GM18505 (cell line): ENCODE results near the gene SERBP1.
"Not testable (repeated sequence)": the region's sequence is repeated elsewhere in the genome, so short reads cannot be mapped to it uniquely, and the experiment has no call there.

ENCODE experiments used
- ATAC-seq: cut with Tn5 transposase; IDR thresholded peaks from one replicate; pipeline ENCODE4 v1.9.1; 2021; ENCODE audit not compliant: unreplicated experiment
- POLR2A ChIP-seq: IDR thresholded peaks from 4 replicates; pipeline ENCODE4 v1.6.1; 2011; ENCODE audit warnings: borderline replicate concordance; ENCODE audit not compliant: insufficient read depth, insufficient read length; ENCODE audit errors: extremely low read depth

Gene SERBP1

DNA sequence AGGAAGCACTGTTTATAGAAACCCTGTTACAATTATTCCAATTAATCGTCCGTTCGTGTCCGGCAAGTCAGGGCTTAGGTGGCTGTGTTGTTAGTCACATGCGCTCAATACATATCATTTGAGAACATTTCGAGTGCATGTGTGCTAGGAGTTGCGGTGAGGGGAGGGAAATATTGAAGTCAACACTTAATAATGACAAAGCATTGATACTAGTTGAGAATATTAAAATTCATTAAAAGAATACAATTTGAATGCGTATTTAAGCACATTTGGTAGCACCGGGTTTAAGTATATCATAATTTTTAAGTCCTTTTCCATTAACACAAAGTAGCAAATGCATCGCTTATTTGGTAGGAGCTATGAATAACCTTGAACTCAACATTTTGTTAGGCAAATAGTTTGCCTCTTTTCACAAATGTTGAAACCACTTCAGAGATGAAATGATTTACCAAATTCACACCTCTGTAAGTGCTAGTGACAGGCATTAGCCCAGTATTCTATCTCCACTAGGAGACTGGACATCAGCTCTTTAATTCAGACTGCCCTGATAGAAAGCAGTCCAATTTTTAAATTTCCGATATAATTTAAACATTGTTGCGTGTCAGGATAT is 1.1 kb upstream of the SERBP1 start:
- TF ChIP-seq POLR2A = no peak
- ATAC-seq = no peak

DNA sequence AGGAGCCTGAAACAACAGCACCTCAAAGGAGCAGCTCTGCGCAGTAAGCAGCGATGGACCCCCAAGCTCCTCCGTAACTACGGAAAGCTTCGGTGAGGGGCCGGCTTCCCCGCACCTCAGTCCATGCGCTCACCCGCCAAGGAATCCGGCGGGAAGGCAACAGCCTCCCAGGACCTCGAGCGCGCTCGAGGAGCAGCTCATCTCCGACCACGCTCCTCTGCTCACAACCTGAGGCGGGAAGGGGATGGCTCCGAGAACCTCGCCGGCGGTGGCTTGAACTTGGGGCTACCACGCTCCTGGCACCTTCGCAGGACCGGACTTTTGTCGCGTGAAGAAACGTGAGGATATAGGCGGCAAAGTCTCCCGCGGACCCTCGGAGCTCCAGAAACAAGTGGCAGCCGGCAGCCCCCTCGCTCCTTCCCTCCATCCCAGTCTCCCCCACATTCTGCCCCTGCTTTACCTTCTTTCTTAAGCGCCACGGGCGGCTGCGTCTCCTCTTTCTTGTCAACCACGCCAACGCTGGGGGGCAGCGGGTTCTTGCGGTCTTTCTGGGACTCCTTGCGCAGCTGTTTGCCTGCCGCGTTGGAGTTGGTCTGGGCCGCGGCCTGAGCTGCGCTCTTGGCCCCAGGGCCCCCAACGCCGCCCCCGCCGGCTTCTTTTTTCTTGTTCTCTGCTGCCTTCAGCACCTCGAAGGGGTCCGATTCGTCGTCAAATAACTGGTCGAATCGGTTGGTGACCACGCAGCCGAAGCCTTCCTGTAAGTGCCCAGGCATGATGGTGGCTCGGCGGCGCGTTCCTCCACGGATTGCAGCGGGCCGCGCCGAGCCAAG is 459 bp downstream of the SERBP1 start:
- peak; percentile 48 for TF ChIP-seq POLR2A
- ATAC-seq = peak; percentile 1

DNA sequence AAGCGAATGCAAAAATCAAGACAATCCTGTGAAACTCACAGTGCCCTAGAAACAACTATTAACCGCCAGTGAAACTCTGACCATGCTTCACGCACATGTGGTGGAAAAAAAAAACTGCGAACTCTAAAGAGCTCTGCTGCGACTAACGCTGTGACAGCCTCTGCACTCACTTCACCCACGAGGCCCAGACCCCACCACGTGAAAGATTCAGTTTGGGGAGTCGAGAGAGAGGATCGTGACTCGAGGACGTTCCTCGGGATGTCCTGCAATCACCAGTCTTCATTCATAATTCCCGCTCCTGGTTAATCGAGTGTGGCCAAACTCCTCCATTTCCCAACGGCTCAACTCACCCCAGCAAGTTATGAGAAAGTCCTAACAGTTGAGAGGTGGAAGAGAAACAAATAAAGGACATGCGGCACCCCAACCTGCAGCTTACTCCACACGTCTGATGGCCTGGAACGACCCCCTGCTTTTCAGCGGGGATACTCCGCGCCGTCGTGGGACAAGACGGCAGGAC is 1.1 kb downstream of the SERBP1 start:
- TF ChIP-seq POLR2A = peak; percentile 43
- ATAC-seq = no peak

DNA sequence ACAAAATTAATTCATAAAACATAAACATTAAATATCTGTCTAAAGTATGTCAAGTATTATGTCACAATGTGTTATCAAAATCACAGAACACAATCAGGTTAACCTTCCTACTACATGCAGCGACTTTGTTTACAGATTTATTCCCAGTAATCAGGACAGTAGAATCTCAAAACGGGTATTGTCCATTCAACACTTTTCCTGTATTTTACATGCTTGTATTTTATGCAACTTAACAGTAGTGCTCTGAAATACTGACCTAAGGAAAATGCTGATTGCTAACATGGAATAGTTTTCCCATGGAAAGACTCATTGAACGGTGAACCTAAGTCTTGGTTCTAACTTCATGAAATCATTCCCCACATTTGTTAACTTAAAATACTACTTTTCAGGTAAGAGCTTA is 2.3 kb downstream of the SERBP1 start:
- no peak for TF ChIP-seq POLR2A
- ATAC-seq = no peak

DNA sequence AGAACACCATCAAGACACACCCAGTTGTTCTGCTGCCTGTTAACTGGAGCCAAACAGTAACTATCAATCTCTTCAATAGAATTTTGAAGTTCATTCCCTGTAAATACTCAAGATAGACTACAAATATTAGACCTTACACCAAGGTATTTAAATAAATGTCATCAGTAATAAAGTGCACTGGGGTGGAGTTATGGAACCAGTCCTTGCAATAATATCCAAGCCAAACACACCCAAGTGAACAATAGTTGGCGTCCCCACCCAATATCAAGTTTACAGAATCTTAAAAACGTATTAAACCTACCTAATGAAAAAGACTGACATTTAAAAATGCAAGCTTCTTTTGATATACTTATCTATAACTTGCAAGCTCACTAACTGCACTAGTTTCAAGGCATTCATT is 2.7 kb downstream of the SERBP1 start:
- no peak for TF ChIP-seq POLR2A
- no peak for ATAC-seq

DNA sequence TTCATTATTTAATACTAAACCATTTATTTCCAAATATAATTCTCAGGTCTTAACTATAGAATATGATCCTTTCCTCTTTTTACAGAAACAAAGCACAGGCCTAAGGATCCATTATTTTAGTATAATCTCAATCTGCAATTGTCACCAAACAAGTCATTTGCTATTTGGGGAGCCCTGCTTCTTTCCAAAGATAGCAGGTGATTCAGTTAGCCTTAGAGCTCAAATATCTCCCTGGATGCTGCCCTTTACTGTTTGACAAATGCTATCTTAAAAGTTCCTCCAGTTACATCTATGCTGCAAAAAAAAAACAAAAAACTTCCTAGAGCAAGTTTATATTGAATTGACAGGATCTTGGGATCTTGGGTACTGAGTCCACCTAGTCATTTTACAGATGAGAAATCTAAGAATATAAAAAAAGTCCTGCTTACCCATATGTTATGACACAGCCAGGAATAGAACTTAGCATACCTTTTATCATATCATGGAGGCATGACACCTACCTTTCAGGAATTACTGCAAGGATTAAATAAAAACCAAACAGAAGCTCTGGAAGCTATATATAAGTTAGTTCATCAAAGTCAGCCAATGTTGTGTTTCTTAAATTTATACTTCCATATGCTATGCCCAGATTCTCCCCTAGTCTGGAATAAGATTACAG is 9.2 kb downstream of the SERBP1 start:
- no peak for TF ChIP-seq POLR2A
- no peak for ATAC-seq

DNA sequence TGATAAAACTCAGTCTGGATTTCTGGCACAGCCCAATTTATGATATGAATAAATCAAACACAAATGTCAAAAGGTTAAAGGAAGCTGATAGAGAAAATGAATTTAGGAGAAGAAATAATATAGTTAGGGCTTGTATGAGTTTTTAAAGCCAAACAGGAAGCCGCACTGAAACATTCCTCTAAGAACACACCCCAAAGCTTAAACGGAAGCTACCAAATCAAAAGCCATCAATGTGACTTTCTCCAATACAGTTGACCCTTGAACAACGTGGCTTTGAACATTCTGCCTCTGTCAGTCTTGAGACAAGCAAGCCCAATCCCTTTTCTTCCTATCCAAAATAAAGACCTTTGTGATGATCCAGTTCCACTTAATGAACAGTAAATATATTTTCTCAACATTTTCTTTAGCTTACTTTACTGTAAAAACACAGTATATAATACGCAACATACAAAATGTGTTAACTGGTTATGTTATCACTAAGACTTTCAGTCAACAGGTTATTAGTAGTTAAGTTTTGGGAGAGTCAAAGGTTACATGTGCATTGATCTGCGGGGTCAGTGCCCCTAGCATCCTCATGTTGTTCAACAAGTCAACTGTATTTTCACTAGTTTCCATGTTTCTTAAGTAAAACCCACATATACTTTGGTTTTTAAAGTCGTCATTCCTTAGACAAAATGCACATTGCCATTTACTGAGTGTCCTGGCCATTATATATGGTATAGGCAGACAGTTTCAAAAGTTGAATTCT is 11.2 kb downstream of the SERBP1 start:
- no peak for ATAC-seq
- no peak for TF ChIP-seq POLR2A

DNA sequence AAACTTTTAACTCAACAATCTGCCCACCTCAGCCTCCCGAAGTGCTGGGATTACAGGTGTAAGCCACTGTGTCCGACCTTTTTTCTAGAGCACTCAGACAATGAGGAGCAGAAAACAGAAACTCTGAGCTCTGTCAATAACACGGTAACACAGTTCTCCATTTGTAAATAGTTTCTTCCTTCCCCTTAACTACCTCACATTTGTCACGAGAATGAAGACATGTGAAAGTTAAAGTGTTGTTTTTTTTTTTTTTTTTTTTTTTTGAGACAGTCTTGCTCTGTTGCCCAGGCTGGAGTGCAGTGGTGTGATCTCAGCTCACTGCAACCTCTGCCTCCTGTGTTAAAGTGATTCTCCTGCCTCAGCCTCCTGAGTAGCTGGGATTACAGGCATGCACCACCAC is 12.5 kb downstream of the SERBP1 start:
- ATAC-seq = not testable (repeated sequence)

DNA sequence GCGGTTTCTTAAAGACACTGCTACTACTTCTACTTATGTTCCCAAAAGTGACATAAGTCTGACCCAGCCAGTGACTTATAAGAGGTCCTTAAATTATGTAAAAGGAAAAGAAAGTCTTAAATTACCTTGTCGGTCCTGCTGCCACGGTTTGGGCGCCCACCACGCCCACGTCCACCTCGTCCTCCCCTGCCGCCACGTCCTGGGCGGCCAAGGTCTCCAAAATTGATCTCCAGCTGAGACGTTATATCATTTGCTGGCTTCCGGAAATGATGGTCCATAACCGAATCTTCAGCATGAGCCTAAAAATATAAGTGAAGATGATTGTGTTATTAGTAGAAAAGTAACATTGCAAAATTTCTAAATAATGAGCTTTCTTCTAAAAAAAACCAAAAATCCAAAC is 15.2 kb downstream of the SERBP1 start:
- TF ChIP-seq POLR2A = no peak
- no peak for ATAC-seq

DNA sequence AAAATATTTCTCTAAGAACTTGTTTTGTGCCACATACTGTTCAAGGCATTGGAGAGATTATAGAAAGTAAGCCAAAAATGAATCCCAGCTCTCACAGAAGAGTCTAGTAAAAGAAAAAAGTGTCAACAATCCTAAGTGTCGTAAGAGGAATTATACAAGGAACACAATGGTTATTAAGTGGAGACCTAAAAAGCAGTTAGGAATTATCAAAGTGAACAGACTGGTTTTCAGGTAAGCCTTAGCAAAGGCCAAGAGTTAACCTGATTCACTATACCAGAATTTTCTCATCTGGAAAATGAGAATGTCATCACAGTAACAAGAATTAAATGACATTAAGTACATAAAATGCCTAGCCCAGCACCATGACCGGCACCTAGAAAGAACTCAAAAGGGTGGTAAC is 15.6 kb downstream of the SERBP1 start:
- TF ChIP-seq POLR2A = no peak
- ATAC-seq = no peak

DNA sequence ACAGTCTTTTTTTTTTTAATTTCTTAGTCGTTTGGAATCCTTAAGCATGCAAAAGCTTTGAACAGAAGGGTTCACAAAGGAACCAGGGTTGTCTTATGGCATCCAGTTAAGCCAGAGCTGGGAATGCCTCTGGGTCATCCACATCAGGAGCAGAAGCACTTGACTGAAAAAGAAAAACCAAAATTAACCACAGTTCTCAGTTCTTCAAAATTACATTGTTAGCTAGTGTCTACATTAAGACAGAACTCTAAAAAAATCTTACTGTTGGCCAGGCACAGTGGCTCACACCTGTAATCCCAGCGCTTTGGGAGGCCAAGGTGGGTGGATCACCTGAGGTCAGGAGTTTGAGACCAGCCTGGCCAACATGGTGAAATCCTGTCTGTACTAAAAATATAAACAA is 17.1 kb downstream of the SERBP1 start:
- ATAC-seq = not testable (repeated sequence)

DNA sequence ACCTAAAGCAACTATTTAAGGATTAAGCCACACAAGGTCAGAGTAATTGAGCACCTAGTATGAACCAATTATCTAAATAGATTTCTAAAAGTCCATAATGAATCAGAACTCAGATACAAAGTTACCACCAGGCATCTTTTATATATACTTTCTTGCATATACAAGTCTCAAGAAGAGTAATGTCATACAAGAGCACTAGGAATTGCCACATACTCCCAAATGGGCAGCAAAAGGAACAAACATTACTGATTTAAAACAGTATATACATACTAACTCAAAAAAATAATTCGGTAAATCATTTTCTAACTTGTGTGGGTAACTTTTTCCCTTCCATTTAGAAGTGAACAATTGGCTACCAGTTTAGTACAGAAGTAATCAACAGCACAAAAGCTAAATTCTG is 22.1 kb downstream of the SERBP1 start:
- no peak for TF ChIP-seq POLR2A
- no peak for ATAC-seq

DNA sequence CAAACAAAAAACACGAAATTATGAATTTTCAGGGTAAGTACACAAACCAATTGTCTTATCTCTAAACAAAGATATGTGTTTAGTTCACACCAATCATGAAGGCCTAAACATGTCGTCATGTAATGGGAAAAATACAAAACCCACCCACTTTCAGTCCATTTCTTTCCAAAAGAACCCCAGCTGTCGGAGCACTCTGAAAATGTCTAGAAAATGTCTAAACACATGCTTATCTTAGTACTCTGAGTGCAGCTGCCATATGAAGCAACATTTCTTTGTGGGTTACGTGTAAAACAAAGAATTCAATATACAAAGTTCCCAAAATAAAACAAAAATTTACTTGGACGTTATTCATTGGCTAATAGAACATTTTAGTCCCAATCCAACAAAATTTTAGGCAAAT is 22.7 kb downstream of the SERBP1 start:
- ATAC-seq = no peak
- no peak for TF ChIP-seq POLR2A
